Fibroblast of mammary gland (primary cell): ENCODE results near the gene MISP.

ENCODE experiments used
- DNase-seq: peaks from one replicate; pipeline ENCODE4 v3.0.0-alpha.2; 2010; ENCODE audit warnings: low read depth
- H3K4me3 ChIP-seq: 2 replicates; pipeline ENCODE4 v1.5.1; 2011; ENCODE audit warnings: low read depth, mild to moderate bottlenecking, low read length, moderate library complexity; ENCODE audit not compliant: control insufficient read depth
- TF ChIP-seq, protein P1 (sequence below): conservative IDR thresholded peaks from 2 replicates; pipeline ENCODE4 v1.5.1; 2011; ENCODE audit warnings: low read depth, low read length, inconsistent platforms; ENCODE audit not compliant: control insufficient read depth, insufficient read depth

MISP gene

GRCh38 chr19:772730-773436, 22.0 kb downstream of the MISP start:
- TF ChIP-seq, protein P1, sequence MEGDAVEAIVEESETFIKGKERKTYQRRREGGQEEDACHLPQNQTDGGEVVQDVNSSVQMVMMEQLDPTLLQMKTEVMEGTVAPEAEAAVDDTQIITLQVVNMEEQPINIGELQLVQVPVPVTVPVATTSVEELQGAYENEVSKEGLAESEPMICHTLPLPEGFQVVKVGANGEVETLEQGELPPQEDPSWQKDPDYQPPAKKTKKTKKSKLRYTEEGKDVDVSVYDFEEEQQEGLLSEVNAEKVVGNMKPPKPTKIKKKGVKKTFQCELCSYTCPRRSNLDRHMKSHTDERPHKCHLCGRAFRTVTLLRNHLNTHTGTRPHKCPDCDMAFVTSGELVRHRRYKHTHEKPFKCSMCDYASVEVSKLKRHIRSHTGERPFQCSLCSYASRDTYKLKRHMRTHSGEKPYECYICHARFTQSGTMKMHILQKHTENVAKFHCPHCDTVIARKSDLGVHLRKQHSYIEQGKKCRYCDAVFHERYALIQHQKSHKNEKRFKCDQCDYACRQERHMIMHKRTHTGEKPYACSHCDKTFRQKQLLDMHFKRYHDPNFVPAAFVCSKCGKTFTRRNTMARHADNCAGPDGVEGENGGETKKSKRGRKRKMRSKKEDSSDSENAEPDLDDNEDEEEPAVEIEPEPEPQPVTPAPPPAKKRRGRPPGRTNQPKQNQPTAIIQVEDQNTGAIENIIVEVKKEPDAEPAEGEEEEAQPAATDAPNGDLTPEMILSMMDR: no peak
- no peak for DNase-seq
- H3K4me3 ChIP-seq: no peak overlapping the region

DNA sequence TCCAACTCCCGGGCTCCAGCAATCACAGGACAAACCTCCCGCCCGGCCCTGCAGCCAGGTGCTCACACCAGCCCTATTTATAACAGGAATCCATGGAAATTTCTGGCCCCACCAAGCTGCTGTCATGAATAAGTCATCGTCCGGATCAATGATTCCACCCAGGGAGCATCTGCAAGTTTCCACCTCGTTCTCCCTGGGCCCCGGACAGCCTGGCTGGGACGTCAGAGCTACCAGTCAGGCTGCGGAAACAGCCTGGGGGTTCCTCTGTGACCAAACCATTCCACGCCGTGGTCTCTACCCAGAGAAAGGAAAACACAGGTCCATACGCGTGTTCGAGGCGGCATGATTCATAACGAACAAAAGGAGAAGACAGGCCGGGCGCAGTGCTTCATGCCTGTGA, 25.6 kb downstream of the MISP start:
- DNase-seq: no peak
- H3K4me3 ChIP-seq: no peak overlapping the region
- TF ChIP-seq, protein P1: no peak

DNA sequence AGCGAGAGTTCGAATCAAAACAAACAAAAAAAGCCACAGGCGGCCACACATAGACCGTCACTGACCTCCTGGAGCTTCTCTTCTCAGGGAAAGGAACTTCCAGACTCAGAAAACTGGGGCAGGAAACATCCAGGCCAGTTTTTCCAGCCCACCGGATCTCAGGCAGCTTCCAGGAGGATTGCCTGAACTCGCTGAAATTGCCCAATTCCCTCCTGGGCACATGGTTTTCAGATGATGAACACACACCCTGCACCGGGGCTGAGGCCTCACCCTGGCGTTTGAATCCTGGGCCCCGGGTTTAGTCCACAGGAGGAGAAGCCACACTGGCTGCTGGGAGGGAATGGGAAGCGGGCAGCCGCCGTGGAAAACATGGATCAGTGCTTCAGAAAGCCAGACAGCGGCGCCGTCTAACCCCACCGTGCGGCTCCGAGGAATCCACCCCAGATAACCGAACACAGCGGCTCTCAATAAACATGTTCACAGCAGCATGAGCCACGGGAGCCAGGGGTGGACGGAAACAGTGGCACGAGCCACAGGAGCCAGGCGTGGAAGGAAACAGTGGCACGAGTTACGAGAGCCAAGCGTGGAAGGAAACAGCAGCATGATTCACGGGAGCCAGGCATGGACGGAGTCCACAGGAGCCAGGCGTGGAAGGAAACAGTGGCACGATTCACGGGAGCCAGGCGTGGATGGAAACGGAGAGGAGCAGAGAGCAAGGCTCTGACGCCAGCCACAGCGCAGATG, 28.2 kb downstream of the MISP start:
- H3K4me3 ChIP-seq: no peak overlapping the region
- TF ChIP-seq, protein P1: no peak
- peak; percentile 96 for DNase-seq

GRCh38 chr19:780935-781334, 30.0 kb downstream of the MISP start:
- no peak overlapping the region for H3K4me3 ChIP-seq
- no peak for DNase-seq
- TF ChIP-seq, protein P1: no peak

DNA sequence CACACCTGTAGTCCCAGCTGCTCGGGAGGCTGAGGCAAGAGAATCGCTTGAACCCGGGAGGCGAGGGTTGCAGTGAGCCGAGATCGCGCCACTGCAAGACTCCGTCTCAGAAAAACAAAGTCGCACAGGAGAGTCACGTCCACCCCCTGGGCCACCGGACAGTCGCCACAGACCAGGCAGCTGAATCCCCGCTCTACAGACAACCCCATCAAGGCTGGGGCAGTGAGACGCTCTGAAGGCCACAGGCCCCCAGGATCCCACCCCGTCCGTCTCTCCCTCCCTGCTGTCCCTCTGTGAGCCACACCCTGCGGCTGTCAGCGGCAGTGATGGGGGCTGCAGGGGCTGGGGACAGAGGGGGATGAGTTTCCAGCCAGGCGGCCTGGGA, 30.9 kb downstream of the MISP start:
- DNase-seq: no peak
- TF ChIP-seq, protein P1: no peak
- H3K4me3 ChIP-seq: no peak overlapping the region

GRCh38 chr19:782185-782877, 31.4 kb downstream of the MISP start:
- no peak overlapping the region for H3K4me3 ChIP-seq
- TF ChIP-seq, protein P1: no peak
- no peak for DNase-seq
